ENCODE results near the gene ERC2. TPM values are rescaled to one million over a fixed set of nuclear protein-coding genes. Genes with fewer than 3 reads are reported as not detected.

ERC2 gene
- total RNA-seq, 1 experiment from 2014 or later, result 0.90 TPM

DNA sequence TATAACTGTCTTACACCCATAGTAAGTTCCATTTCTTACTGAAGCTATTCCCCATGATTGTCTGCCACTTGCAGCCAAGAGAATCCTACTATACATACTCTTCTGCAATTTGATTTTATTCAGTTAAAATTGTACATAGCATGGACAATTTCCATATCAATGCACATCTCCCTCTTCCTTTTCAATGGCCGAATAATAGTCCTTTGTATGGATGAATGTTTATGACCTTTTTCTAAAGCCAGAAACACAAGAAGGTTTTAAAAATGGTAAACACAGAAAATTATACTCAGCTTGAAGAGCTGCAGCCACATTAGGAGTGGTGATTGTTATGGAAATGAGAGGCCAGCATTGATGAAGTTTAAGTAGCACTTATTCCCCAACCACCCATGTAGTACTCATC is 8.5 kb upstream of the ERC2 start:
- TF ChIP-seq, protein P1, sequence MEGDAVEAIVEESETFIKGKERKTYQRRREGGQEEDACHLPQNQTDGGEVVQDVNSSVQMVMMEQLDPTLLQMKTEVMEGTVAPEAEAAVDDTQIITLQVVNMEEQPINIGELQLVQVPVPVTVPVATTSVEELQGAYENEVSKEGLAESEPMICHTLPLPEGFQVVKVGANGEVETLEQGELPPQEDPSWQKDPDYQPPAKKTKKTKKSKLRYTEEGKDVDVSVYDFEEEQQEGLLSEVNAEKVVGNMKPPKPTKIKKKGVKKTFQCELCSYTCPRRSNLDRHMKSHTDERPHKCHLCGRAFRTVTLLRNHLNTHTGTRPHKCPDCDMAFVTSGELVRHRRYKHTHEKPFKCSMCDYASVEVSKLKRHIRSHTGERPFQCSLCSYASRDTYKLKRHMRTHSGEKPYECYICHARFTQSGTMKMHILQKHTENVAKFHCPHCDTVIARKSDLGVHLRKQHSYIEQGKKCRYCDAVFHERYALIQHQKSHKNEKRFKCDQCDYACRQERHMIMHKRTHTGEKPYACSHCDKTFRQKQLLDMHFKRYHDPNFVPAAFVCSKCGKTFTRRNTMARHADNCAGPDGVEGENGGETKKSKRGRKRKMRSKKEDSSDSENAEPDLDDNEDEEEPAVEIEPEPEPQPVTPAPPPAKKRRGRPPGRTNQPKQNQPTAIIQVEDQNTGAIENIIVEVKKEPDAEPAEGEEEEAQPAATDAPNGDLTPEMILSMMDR (conservative IDR thresholded peaks at IDR 0.05; ENCODE audit: low read depth, low read length), result no peak
- TF ChIP-seq EZH2 (IDR thresholded peaks at IDR 0.05; ENCODE audit: borderline replicate concordance, low read depth, low read length, poor library complexity, severe bottlenecking), result no peak
- Histone ChIP-seq H3K4me1 (ENCODE audit: insufficient read depth, low read length, poor library complexity, severe bottlenecking) (no peaks in the 10 kb centered on the region), H3K4me3 (ENCODE audit: low read depth, low read length, poor library complexity, severe bottlenecking) (no peak overlapping the region), H3K36me3 (ENCODE audit: insufficient read depth, low read length, poor library complexity, severe bottlenecking) (no peaks in the 10 kb centered on the region), H3K27ac (ENCODE audit: low read depth, low read length, poor library complexity, severe bottlenecking) (no peak overlapping the region), H3K27me3 (replicated peaks; ENCODE audit: insufficient read depth, low read depth, low read length, poor library complexity) (no peaks in the 10 kb centered on the region), H3K9me3 (ENCODE audit: low read depth, low read length, poor library complexity, severe bottlenecking) (no peaks in the 10 kb centered on the region)
- intact Hi-C loops (cut with micrococcal nuclease; ENCODE audit: unreplicated experiment), result no loop called here
- POLR2A ChIA-PET (ENCODE audit: low non-redundant PET), result no interaction called here
- DNase-seq (ENCODE audit: low spot score), result no peak
- no TSS peak for BruUV-seq (replicated peaks)
- CTCF ChIA-PET, result no interaction called here

DNA sequence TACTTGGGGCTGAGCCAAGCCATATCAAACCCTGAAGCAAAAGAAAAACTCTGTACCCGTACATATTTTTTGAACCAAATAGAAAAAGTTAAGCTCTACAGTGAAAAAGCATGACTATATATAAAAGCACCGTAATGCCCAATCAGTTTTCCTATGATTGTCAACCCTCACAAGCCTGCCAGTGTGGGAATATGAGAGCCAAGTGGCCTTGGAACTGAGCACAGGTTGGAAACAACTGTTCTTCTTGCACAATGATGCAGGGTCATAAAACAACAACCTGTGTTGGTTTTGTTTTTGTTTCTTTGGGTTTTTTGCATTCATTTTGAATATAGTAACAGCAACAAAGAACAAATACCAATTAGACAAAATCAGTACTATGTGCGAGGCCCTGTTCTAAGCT is 3.5 kb upstream of the ERC2 start:
- no peak for DNase-seq (ENCODE audit: low spot score)
- Histone ChIP-seq H3K27me3 (replicated peaks; ENCODE audit: insufficient read depth, low read depth, low read length, poor library complexity) (peaks cover 17% of the 10 kb centered on the region), H3K36me3 (ENCODE audit: insufficient read depth, low read length, poor library complexity, severe bottlenecking) (no peaks in the 10 kb centered on the region), H3K4me3 (ENCODE audit: low read depth, low read length, poor library complexity, severe bottlenecking) (no peak overlapping the region), H3K9me3 (ENCODE audit: low read depth, low read length, poor library complexity, severe bottlenecking) (no peaks in the 10 kb centered on the region), H3K4me1 (ENCODE audit: insufficient read depth, low read length, poor library complexity, severe bottlenecking) (no peaks in the 10 kb centered on the region), H3K27ac (ENCODE audit: low read depth, low read length, poor library complexity, severe bottlenecking) (no peak overlapping the region)
- TF ChIP-seq EZH2 (IDR thresholded peaks at IDR 0.05; ENCODE audit: borderline replicate concordance, low read depth, low read length, poor library complexity, severe bottlenecking), result no peak
- TF ChIP-seq, protein P1 (conservative IDR thresholded peaks at IDR 0.05; ENCODE audit: low read depth, low read length), result no peak
- POLR2A ChIA-PET (ENCODE audit: low non-redundant PET), result no interaction called here
- intact Hi-C loops (cut with micrococcal nuclease; ENCODE audit: unreplicated experiment), result no loop called here
- CTCF ChIA-PET, result no interaction called here
- BruUV-seq (replicated peaks), result no TSS peak

DNA sequence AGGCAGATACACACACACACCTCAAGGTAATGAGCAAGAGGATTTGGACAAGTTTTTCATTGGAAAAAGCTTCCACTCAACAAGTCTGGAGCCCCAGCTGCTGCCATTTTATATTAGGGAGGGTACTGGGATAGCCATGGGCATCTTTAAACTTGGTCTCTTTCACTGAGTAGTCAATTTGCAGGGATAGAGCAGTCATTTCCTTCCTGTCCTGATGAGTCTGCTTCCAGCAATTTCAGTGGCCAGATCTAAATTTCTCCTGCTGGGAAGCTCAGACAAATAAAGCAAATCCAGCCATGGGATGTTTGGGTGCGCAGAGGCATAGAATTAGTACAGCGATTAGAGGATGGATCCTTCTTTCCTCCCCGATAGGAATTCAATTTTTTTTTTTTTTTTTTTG is 874 bp upstream of the ERC2 start:
- no TSS peak for BruUV-seq (replicated peaks)
- H3K27me3 ChIP-seq (replicated peaks; ENCODE audit: insufficient read depth, low read depth, low read length, poor library complexity), result peaks cover 32% of the 10 kb centered on the region
- H3K36me3 ChIP-seq (ENCODE audit: insufficient read depth, low read length, poor library complexity, severe bottlenecking), result no peaks in the 10 kb centered on the region
- intact Hi-C loops (cut with micrococcal nuclease; ENCODE audit: unreplicated experiment), result no loop called here
- TF ChIP-seq EZH2 (IDR thresholded peaks at IDR 0.05; ENCODE audit: borderline replicate concordance, low read depth, low read length, poor library complexity, severe bottlenecking), result no peak
- TF ChIP-seq, protein P1 (conservative IDR thresholded peaks at IDR 0.05; ENCODE audit: low read depth, low read length), result no peak
- no peak overlapping the region for H3K27ac ChIP-seq (ENCODE audit: low read depth, low read length, poor library complexity, severe bottlenecking)
- ChIA-PET POLR2A (ENCODE audit: low non-redundant PET) (no interaction called here), CTCF (no interaction called here)
- H3K4me1 ChIP-seq (ENCODE audit: insufficient read depth, low read length, poor library complexity, severe bottlenecking), result no peaks in the 10 kb centered on the region
- DNase-seq (ENCODE audit: low spot score), result peak; percentile 0
- no peaks in the 10 kb centered on the region for H3K9me3 ChIP-seq (ENCODE audit: low read depth, low read length, poor library complexity, severe bottlenecking)
- H3K4me3 ChIP-seq (ENCODE audit: low read depth, low read length, poor library complexity, severe bottlenecking), result no peak overlapping the region

Measured in A673 (cell line).